ENCODE data around the gene SMO.
"Not testable (repeated sequence)": the region's sequence is repeated elsewhere in the genome, so short reads cannot be mapped to it uniquely, and the experiment has no call there.

Gene SMO

DNA sequence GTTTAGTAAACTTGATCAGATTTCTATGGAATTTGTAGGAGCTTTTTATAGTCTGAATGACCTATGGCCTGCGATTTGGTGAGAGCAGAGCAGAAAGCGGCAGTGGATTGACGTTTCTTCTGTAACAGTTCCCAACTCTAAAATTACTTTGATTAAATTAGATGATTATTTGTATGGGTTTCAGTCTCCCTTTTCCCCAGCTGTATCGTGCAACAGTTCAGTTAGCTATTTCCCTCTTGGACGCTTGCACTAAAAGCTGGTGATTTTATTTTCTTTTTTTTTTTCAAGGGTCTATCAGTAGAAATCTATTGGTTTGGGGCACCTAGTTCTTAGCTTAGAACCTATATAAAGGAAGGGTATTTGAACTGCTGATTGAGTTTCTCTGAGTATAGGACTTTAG, 43.2 kb downstream of the SMO start:
- DNase-seq (ENCODE audit: low read depth in 2 of 2, low spot score in 1 of 2): no peak

DNA sequence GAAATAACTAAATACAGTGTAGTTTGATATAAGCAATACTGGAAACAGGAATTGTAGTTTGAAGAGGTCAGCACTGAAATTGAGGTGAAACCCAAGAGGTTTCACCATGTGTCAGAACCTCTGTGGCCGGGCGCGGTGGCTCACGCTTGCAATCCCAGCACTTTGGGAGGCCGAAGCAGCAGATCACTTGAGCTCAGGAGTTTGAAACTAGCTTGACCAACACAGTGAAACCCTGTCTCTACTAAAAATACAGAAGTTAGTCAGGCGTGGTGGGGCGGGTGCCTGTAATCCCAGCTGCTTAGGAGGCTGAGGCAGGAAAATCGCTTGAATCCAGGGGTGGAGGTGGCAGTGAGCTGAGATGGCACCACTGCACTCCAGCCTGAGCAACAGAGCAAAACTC, 50.1 kb downstream of the SMO start:
- DNase-seq (ENCODE audit: low read depth in 2 of 2, low spot score in 1 of 2): no peak

- no peak for DNase-seq (ENCODE audit: low read depth in 2 of 2, low spot score in 1 of 2)
These were observed 51.8 kb downstream of the SMO start for GRCh38 chr7:129240119-129240820.

DNA sequence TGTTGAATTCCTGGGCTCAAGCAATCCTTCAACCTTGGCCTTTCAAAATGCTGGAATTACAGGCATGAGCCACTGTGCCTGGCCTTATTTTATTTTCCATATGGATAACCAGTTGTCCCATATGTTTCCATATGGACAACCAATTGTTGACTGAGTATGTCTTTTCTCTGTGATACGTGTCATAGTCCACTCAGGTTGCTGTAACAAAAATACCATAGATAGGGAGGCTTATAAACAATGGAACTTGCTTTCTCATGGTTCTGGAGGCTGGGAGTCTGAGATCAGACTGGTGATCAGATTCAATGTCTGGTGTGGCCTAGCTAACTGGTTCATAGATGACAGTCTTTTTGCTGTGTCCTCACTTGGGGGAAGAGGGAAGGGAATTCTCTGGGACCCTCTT, 55.8 kb downstream of the SMO start:
- DNase-seq (ENCODE audit: low read depth in 2 of 2, low spot score in 1 of 2): no peak

- no peak for DNase-seq (ENCODE audit: low read depth in 2 of 2, low spot score in 1 of 2)
These were observed 57.1 kb downstream of the SMO start for GRCh38 chr7:129245533-129245932.

DNA sequence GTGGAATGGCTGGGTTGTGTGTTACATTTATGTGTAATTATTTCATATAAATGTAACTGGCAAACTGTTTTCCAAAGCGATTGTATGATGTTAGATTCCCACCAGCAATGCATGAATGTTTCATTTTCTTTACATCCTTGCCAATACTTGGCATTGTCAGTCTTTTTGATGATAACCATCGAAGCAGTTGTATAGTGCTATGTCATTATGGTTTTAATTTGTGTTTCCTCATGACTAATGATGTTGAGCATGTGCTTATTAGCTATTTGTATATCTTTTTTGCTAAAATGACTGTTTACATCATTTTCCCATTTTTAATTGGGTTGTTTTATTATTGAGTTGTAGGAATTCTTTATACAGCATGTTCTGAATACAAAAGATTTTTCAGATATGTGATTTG, 58.7 kb downstream of the SMO start:
- no peak for DNase-seq (ENCODE audit: low read depth in 2 of 2, low spot score in 1 of 2)

GRCh38 chr7:129252128-129252527, 63.7 kb downstream of the SMO start:
- DNase-seq (ENCODE audit: low read depth in 2 of 2, low spot score in 1 of 2): no peak

DNA sequence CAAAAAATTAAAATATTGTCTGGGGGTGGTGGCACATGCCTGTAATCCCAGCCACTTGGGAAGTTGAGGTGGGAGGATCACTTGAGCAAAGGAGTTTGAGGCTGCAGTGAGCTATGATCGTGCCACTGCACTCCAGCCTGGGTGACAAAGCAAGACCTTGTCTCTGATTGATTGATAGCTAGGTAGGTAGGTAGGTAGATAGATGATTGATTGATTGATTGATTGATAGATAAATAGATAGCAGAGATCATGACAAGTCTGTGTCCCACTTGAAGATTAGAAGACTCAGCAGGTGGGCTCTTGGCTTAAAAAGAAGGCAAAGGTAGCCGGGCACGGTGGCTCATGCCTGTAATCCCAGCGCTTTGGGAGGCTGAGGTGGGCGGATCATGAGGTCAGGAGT, 64.2 kb downstream of the SMO start:
- not testable (repeated sequence) for DNase-seq (ENCODE audit: low read depth in 2 of 2, low spot score in 1 of 2)

DNA sequence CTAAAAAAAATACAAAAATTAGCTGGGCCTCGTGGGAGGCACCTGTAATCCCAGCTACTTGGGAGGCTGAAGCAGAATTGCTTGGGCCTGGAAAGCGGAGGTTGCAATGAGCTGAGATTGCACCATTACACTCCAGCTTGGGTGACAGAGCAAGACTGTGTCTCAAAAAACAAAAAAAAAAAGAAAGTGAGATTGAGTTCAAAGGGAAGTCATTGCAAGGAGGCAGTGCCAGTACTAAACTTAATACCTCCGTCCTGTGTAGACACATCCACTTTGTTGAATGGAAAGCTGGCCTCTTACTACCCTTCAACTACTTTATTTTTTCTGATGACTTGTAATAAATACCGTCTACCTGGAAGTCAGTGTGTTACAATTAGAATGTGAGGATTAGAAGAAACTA, 67.4 kb downstream of the SMO start:
- no peak for DNase-seq (ENCODE audit: low read depth in 2 of 2, low spot score in 1 of 2)

DNA sequence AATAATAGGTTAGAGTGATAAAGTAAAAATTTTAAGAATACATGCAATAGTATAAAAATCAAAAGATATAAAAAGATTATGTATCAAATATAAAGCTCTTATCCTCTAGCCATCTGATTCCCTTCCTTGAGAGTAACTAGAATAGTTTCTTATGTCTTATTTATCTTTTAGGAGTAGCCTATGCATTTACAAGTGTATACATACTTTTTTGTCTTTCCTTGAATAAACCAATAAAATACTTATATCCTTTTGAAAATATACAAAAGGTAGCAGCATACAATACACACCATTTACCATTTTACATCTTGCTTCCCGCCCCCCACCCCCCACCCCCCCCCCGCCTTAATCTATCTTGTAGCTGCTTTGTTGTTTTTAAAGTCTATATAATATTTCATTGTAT, 67.8 kb downstream of the SMO start:
- no peak for DNase-seq (ENCODE audit: low read depth in 2 of 2, low spot score in 1 of 2)

- no peak for DNase-seq (ENCODE audit: low read depth in 2 of 2, low spot score in 1 of 2)
These were observed 68.7 kb downstream of the SMO start for GRCh38 chr7:129257168-129257567.

GRCh38 chr7:129258649-129259389, 70.4 kb downstream of the SMO start:
- no peak for DNase-seq (ENCODE audit: low read depth in 2 of 2, low spot score in 1 of 2)

GRCh38 chr7:129262324-129262723, 73.9 kb downstream of the SMO start:
- no peak for DNase-seq (ENCODE audit: low read depth in 2 of 2, low spot score in 1 of 2)
